ENCODE results near the gene OR10R2. TPM values are rescaled to one million over a fixed set of nuclear protein-coding genes. Genes with fewer than 3 reads are reported as not detected.

OR10R2 gene
- total RNA-seq, 6 donors from 2014 or later: not detected

DNA sequence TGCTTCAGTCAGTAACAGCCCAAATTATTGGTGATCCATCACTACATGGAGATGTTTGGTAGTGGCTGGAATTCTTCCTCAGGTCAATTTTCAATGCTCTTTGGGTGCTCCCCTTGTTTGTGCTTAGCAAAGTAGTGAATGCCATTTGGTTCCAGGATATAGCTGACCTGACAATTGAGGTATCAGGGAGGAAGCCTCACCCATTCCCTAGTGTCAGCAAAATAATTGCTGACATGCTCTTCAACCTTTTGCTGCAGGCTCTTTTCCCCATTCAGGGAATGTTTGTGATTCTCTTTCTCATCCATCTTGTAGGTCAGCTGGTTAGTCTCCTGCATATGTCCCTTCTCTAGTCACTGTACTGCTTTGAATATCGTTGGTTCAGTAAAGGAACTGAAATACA, 17.5 kb upstream of the OR10R2 start:
- no peaks in the 10 kb centered on the region for H3K4me1 ChIP-seq

DNA sequence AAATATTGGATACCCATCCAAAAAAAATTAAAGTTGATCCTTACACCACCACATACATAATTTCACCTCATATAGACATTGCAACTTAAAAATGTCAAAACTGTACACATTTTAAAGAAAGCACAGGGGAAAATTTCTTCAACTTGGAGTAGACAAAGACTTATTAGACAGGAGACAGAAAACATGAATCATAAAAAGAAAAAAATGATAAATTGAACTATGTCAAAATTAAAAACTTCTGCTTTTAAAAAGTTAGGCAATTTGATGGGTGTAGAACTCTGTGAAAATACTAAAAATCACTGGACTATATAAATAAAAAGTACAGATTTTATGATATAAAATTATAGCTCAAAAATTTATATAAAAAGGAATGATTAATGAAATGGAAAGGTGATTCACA, 14.8 kb upstream of the OR10R2 start:
- TF ChIP-seq EP300 (IDR thresholded peaks at IDR 0.05) (no peak), POLR2AphosphoS5 (IDR thresholded peaks at IDR 0.05) (no peak), POLR2A (IDR thresholded peaks at IDR 0.05) (no peak)
- TF ChIP-seq, protein P1, sequence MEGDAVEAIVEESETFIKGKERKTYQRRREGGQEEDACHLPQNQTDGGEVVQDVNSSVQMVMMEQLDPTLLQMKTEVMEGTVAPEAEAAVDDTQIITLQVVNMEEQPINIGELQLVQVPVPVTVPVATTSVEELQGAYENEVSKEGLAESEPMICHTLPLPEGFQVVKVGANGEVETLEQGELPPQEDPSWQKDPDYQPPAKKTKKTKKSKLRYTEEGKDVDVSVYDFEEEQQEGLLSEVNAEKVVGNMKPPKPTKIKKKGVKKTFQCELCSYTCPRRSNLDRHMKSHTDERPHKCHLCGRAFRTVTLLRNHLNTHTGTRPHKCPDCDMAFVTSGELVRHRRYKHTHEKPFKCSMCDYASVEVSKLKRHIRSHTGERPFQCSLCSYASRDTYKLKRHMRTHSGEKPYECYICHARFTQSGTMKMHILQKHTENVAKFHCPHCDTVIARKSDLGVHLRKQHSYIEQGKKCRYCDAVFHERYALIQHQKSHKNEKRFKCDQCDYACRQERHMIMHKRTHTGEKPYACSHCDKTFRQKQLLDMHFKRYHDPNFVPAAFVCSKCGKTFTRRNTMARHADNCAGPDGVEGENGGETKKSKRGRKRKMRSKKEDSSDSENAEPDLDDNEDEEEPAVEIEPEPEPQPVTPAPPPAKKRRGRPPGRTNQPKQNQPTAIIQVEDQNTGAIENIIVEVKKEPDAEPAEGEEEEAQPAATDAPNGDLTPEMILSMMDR (IDR thresholded peaks at IDR 0.05): no peak
- no peak overlapping the region for H3K4me3 ChIP-seq
- H3K4me1 ChIP-seq: no peaks in the 10 kb centered on the region
- H3K27ac ChIP-seq: no peak overlapping the region
- DNase-seq (no peak), ATAC-seq (ENCODE audit: low FRiP score in 2 of 2) (no peak)
- H3K27me3 ChIP-seq: no peaks in the 10 kb centered on the region
- H3K9me3 ChIP-seq: no peaks in the 10 kb centered on the region
- no peaks in the 10 kb centered on the region for H3K36me3 ChIP-seq

More for the DNA sequence above, 17.5 kb upstream of the OR10R2 start:
- no peaks in the 10 kb centered on the region for H3K36me3 ChIP-seq
- WGBS, 2 donors: 79 to 91% methylated on average over 1 of the region's 1 CpG
- H3K27ac ChIP-seq: no peak overlapping the region
- no peak for TF ChIP-seq POLR2AphosphoS5 (IDR thresholded peaks at IDR 0.05)
- TF ChIP-seq, protein P1 (IDR thresholded peaks at IDR 0.05): no peak
- no peak for TF ChIP-seq EP300 (IDR thresholded peaks at IDR 0.05)
- TF ChIP-seq POLR2A (IDR thresholded peaks at IDR 0.05): no peak
- H3K27me3 ChIP-seq: no peaks in the 10 kb centered on the region
- H3K4me3 ChIP-seq: no peak overlapping the region
- ATAC-seq (ENCODE audit: low FRiP score in 2 of 2) (no peak), DNase-seq (no peak)
- no peaks in the 10 kb centered on the region for H3K9me3 ChIP-seq

DNA sequence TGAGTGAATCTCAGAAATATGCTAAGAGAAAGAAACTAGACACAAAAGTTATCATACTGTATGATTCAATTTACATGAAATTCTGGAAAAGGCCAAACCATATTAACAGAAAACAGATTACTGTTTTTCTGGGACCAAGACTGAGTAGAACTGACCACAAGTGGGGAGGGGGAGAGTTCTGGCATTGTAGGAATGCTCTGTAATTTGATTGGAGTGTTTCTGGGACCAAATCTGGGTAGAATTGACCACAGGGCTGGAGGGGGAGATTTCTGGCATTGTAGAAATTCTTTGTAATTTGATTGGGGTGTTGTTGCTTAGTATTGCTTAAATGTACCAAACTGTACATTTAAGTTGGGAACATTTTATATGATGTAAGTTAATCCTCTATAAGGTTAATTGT, 13.8 kb upstream of the OR10R2 start:
- Histone ChIP-seq H3K4me1 (no peaks in the 10 kb centered on the region), H3K9me3 (no peaks in the 10 kb centered on the region), H3K27me3 (no peaks in the 10 kb centered on the region), H3K27ac (no peak overlapping the region), H3K4me3 (no peak overlapping the region), H3K36me3 (no peaks in the 10 kb centered on the region)
- no peak for ATAC-seq (ENCODE audit: low FRiP score in 2 of 2)
- no peak for DNase-seq
- TF ChIP-seq POLR2AphosphoS5 (IDR thresholded peaks at IDR 0.05) (no peak), POLR2A (IDR thresholded peaks at IDR 0.05) (no peak), EP300 (IDR thresholded peaks at IDR 0.05) (no peak)
- TF ChIP-seq, protein P1 (IDR thresholded peaks at IDR 0.05): no peak

DNA sequence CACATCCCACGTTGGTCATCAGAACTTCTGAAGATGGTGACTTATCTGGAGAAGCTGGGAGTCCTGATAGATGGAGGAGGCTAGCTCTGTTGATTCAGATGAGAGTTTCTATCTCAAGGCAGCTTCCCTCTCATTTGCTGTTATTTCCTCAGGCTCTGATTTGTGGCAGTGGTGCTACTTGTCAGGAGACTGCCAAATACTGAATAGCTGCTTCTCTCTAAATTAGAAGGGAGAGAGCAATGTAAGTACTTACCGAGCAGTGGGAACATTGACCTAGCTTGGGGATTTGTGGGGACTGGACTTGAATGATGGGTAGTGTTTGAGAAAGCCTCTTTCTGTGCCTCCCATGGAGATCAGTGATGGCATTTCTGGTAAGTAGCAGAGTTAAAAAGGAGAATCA, 10.5 kb upstream of the OR10R2 start, which contains the start of gene OR10K1:
Gene OR10K1, plus strand, starts transcription at position 301 of the 400 bp plus-strand sequence. CDS start 3,728 bp downstream, outside the sequence.
- Histone ChIP-seq H3K4me3 (no peak within 1 kb of the TSS), H3K9me3 (no peaks in the 10 kb centered on the region), H3K27me3 (no peaks in the 10 kb centered on the region), H3K27ac (no peak within 1 kb of the TSS), H3K4me1 (no peaks in the 10 kb centered on the region), H3K36me3 (no peaks in the 10 kb centered on the region)
- ATAC-seq (ENCODE audit: low FRiP score in 2 of 2) (no peak), DNase-seq (no peak)
- TF ChIP-seq POLR2AphosphoS5 (IDR thresholded peaks at IDR 0.05): no peak
- TF ChIP-seq, protein P1 (IDR thresholded peaks at IDR 0.05): no peak
- WGBS, 2 donors: 72 to 73% methylated on average over 2 of the region's 2 CpGs

DNA sequence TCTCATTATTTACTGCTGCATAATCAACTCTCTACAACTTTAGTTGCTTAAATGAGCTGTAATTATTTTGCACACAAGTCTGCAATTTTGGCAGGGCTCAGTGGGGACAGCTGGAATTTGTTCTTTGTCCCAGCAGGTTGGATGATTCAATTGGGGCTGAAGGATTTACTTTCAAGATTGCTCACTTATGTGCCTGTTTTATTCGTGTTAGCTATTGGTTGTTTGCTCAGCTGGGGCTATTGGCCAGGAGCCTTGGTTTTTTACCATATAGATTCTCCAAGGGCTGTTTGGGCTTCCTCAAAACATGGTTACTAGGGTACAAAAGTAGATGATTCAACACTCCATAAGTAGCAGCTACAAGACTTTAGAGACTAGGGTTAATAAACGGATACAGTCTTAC, 13.4 kb downstream of the OR10R2 start:
- 66 to 71% methylated on average over 2 of the region's 2 CpGs for WGBS, 2 donors
- Histone ChIP-seq H3K27me3 (no peaks in the 10 kb centered on the region), H3K4me1 (no peaks in the 10 kb centered on the region), H3K36me3 (no peaks in the 10 kb centered on the region), H3K9me3 (no peaks in the 10 kb centered on the region), H3K4me3 (no peak overlapping the region), H3K27ac (no peak overlapping the region)
- TF ChIP-seq POLR2A (IDR thresholded peaks at IDR 0.05) (no peak), EP300 (IDR thresholded peaks at IDR 0.05) (no peak), POLR2AphosphoS5 (IDR thresholded peaks at IDR 0.05) (no peak)
- TF ChIP-seq, protein P1 (IDR thresholded peaks at IDR 0.05): no peak
- DNase-seq (no peak), ATAC-seq (ENCODE audit: low FRiP score in 2 of 2) (no peak)
